Measurements from ENCODE around the gene CPLANE2.

DNA sequence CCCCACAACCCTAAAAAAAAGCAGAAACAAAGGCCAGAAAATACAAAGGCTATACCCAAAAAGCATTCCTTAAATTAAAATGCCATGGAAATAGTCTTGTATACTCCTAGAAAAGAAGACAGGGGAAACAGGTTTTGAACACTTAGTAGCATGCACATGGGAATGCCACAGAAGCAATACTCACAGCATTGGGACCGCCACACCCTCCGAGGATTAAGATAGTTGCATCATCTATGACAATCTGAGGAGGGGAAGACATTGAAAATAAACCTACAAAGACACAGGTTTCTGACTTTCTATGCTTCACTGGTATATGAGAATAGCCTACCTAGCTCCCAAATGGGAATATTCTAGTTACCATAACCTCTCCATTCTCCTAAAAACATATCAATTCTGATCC, 15.9 kb upstream of the CPLANE2 start:
- TF ChIP-seq, protein P1, sequence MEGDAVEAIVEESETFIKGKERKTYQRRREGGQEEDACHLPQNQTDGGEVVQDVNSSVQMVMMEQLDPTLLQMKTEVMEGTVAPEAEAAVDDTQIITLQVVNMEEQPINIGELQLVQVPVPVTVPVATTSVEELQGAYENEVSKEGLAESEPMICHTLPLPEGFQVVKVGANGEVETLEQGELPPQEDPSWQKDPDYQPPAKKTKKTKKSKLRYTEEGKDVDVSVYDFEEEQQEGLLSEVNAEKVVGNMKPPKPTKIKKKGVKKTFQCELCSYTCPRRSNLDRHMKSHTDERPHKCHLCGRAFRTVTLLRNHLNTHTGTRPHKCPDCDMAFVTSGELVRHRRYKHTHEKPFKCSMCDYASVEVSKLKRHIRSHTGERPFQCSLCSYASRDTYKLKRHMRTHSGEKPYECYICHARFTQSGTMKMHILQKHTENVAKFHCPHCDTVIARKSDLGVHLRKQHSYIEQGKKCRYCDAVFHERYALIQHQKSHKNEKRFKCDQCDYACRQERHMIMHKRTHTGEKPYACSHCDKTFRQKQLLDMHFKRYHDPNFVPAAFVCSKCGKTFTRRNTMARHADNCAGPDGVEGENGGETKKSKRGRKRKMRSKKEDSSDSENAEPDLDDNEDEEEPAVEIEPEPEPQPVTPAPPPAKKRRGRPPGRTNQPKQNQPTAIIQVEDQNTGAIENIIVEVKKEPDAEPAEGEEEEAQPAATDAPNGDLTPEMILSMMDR (IDR thresholded peaks at IDR 0.05), result no peak
- TF ChIP-seq POLR2A (IDR thresholded peaks at IDR 0.05), result no peak
- no peak for TF ChIP-seq POLR2AphosphoS5 (IDR thresholded peaks at IDR 0.05)
- TF ChIP-seq EP300 (IDR thresholded peaks at IDR 0.05; ENCODE audit: low read depth), result no peak

Measured in transverse colon (tissue), 4 donors.